HG02981 (cell line): ENCODE measurements around the gene BRI3BP.
"Not testable (repeated sequence)": the region's sequence is repeated elsewhere in the genome, so short reads cannot be mapped to it uniquely, and the experiment has no call there.

Experiments
- ATAC-seq: cut with Tn5 transposase; IDR thresholded peaks from one replicate; pipeline ENCODE4 v1.9.1; 2021; ENCODE audit warnings: mild to moderate bottlenecking, moderate library complexity; ENCODE audit not compliant: unreplicated experiment

BRI3BP gene

DNA sequence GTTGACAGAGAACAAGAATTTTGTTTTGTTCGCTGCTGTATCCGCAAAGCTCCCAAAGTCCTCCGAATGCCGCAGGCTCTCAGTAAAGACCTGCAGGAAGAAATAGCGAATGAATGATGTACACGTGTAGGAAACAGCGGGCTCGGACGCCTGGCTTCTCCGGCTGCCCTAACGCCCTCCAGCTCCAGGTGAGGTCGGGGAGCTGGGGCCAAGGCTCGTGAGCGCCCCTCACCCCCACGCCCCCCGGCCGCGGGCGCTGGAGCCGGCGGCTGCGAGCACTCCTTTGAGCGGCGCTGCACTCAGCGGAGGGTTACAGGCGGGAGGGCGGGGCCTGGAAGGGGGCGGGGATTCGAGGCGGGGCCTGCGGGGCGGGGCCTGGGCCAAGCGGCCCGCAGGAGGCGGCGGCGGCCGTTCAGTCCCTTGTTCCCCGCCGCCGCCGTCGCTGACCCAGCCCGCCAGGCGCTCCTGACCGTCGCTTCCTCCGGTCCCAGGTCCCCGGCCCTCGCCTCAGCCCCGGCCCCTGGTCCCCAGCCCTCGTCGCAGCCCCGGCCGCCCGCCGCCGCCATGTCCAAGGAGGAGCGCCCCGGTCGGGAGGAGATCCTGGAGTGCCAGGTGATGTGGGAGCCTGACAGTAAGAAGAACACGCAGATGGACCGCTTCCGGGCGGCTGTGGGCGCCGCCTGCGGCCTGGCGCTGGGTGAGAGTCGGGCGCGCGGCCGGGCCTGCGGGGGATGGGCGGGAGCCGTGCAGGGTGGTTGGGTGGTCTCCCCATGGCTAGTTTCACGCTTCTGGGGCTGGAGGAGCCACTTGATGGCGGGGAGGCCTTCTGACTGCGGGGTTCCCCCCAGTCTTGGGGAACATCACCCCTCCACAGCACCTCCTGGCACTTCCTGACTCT lies 71.8 kb downstream of the BRI3BP start, which contains the start of gene AACS:
AACS (plus strand) TSS at position 415 of the 898 bp plus-strand sequence; CDS start at position 565, 150 bp downstream.
- ATAC-seq: peak; percentile 92

DNA sequence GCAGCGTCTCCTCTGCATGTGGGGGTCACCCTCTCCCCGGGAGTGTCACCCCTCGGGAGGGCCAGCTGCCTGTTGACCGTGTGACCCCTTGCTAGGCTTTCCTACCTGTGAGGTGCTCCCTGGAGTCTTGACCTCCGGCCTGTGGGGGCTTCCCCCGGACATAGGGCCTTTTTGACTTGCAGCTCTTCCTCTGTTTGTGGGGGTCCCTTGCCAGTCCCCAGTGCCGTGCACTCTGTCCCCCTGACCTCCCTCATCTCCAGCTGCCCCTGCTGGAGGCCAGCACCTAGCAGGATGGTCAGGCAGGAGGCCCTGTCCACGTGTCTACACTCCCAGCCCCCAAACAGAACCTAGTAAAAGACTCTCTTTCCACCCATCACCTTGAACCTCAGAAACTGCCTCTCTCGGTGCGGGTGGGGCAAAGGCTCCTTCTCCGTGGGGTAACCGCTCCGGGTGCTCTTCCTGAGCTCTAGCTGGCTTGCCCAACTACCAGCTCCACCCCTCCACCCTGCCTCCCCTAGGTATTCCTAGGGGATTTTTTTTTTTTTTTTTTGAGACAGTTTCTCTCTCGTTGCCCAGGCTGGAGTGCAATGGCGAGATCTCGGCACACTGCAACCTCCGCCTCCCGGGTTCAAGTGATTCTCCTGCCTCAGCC lies 72.6 kb downstream of the BRI3BP start:
- peak; percentile 0 for ATAC-seq

DNA sequence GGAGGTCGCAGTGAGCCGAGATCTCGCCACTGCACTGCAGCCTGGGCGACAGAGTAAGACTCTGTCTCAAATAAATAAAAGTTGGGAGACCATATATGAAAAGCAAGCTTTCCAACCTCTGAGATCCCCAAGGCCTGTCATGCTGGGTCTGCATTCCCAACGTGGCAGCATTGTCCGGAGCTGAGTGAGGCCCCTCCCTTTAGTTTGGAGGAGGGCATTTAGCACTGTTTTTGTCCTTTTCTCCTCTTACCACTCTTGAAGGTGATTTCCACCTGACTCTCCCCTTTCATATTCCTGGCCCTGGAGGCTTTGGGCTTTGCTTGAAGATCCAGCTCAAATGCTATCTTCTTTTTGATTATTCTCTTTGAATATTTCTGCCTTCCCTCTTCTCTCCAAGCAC lies 74.9 kb downstream of the BRI3BP start:
- ATAC-seq: no peak

DNA sequence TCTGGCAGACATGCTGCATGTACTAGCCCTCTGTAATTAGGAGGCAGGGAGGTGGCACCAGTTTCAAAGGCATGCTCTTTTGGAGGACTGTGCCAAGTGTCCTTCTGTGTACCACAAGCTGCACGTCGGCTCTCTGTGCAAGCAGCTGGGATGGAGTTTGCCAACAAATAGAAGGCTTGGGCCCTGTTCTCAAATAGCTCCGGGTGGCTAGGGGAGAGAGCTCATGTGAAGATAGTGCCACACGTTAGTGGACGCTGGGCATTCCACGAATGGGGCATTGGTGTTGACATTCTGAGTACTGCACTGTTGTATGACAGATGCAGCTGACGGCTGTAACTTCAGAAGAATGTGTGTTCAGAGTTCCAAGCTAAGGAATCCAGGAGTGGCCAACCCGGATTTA lies 76.2 kb downstream of the BRI3BP start:
- ATAC-seq: no peak

DNA sequence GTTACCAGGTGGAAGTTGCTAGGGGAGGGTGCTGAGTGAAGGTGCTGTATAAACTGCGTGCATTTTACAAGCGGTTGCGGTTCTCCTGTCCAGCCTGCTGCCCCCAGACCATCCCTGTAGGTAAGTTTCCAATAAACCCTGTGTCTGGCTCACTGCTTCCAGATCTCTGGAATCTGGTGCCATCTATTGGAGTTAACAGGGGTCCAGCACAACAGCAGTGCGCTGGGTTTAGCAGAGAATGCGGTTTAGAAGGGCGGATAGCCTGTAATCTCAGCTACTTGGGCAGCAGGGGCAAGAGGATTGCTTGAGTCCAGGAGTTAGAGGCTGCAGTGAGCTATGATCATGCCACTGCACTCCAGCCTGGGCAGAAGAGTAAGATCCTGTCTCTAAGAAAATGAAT lies 76.7 kb downstream of the BRI3BP start:
- no peak for ATAC-seq

DNA sequence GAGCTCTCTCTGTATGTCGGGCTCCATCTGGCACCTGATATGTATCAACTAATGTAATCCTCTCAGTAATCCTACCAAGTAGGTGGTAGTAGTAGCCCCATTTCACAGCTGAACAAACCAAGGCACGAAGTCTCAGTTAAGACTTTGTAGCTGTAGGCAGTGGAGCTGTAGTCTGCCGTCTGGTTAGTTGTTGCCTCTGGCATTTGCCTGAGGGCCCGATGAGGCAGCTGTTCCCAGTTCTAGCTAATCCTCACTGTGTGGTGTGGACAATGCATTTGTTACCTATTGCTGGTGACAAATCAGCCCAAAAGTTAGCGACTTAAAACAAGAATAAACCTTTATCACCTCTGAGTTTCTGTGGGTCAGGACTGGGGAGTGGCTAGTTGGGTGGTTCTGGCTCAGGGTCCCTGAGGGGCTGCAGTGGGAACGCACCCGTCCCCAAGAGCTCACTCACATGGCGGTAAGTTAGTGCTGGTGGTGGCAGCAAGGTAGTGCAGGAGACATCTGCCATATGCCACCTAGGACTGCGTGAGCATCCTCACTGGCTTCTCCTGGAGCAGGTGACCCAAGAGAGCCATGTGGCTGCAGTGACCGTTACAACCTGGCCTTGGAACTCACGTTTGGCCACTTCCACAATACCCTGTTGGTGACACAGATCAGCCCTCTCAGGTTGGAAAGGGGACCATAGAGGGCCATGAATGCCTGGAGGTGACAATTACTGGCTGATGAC lies 77.4 kb downstream of the BRI3BP start:
- ATAC-seq: no peak

DNA sequence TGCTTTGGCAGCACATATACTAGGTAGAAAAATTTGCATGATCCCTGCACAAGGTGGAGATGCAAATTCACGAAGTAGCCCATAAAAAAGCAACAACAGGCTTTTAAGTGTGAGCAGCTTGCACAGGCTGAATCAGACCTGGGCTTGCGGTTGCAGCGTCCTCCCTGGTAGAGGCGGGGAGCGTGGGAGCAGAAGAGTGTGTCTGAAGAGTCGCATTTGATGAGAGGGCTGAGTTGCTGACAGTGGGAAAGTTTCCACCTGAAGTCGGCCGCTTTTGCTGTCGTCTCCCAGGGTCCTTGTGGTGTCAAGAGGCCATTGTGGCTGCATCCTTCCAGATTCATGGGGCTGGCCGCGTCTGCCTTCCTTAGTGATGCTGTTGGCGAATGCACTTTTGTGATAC lies 78.0 kb downstream of the BRI3BP start:
- no peak for ATAC-seq

DNA sequence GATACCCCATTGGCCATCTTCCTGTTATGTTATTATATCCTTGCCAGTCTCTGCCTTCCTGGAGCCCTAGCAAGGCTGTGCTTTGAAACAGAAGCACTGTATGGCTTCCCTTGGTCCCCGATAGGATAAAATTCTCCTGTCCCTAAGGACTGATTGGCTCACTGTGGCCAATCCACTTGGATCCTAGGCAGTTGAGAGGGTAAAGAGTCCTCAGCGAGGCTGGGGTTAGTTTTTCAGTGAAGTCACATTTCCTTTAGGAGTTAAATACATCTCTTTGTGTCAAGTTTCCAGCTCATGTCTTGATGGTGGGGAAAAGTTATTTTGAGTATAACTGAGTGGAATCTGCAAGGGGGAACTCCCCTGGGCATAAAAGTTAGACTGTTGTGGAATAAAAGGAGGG lies 79.1 kb downstream of the BRI3BP start:
- no peak for ATAC-seq

DNA sequence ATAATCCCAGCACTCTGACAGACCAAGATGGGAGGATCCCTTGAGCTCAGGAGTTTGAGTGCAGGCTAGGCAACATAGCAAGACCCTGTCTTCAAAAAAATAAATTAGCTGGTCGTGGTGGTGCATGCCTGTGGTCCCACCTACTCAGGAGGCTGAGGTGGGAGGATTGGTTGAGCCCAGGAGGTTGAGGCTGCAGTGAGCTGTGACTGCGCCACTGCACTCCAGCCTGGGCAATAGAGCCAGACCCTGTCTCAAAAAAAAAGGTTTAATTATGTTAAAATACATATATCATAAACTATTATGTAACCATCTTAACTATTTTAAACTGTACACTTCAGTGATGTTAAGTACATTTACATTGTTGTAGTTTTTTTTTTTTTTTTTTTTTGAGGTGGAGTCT lies 80.8 kb downstream of the BRI3BP start:
- ATAC-seq: not testable (repeated sequence)

DNA sequence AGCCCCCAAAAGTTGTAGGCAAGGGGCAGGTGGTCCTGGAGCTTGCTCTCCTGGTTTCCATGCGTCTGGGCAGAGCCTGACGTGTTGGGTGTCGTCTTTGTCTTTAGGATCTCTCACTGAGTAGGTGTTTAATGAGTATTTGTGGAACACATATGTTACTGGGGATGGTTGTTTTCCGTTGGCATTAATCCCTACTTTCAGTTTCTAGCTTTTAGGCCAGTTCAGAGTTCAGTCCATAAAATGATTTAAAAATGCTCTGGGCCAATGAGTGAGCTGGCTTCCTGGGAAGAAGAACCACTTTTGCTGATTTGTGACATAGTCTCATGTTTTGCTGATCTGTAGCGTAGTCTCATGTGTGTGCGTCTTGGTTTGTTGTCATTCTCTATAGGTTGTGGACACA lies 82.7 kb downstream of the BRI3BP start:
- ATAC-seq: no peak

DNA sequence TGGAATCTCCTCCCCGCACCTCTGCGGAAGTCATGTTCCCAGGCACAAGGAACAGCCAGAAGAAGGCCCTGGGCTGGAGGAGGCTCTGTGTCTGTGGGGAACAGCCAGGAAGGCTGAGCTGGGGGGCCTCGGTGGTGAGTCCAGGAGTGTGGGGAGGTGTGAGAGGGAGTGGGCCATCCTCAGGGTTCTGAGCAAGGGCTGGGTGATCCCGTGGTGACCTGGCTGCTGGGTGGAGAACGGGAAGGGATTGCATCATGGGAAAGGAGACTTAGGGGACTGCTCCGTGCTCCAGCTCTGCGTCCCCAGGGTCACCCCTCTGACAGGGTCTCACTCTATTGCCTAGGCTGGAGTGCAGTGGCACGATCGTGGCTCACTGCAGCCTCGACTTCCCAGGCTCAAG lies 85.6 kb downstream of the BRI3BP start:
- no peak for ATAC-seq

DNA sequence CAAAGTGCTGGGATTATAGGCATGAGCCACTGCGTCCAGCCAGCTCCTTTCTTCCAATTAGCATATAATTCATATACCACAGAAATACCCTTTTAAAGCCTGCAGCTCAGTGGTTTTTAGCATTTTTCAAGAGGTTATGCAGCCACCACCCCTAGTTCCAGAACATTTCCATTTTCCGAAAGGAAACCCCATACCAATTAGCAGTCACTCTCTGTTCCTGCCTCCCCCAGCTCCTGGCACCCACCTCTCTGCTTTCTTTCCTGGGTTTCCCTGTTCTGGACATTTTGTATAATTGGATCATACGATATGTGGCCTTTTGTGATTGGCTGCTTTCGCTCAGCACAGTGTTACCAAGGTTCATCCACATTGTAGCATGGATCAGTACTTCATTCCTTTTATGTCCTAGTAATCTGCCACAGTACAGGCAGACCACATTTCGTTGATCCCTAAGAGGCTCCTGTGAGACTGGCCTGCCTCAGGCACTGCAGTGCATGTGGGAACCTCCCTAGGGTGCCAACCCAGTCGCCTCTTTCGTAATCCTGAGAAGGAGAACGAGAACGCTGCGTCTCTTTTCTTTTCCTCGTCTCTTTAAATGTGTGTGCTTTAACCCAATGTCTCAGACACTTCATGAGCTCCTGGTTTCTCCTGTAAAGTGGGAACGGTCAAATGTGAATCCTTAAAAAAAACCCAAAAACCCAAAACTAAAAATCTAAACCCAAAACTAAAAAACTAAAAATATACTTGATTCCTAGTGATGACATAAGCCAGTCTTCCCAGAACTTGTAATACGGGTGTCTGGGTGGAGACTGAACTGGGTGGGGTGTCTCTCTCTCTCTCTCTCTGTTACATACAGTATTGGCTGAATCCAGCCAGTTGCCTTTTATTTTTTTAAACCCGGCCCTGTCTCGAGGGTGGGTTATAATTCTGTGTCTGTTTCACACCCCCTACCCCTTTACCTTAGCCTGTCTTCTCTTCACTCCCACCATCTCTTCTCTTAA lies 86.5 kb downstream of the BRI3BP start:
- no peak for ATAC-seq
